Measurements from ENCODE around the gene HNMT. TPM values are rescaled to one million over a fixed set of nuclear protein-coding genes. Genes with fewer than 3 reads are reported as not detected.
A peak's percentile ranks its signal among the peaks of the same experiment; 100 is the strongest.

HNMT gene
- total and polyA plus RNA-seq, 2 of the 13 experiments (the other 11 are each of a cell fraction or from before 2014, with no cell fraction given) = 279 to 309 TPM

GRCh38 chr2:137942833-137943677 is 21.2 kb upstream of the HNMT start (continued):
- TF ChIP-seq ZNF609 (CRISPR knock-in tag; IDR thresholded peaks at IDR 0.05; ENCODE audit: borderline replicate concordance) (peak; percentile 96), MEIS2 (CRISPR knock-in tag; IDR thresholded peaks at IDR 0.05) (peak; percentile 63; the same call in 1 of the 2 replicates), ZSCAN25 (CRISPR knock-in tag; IDR thresholded peaks at IDR 0.05) (peak; percentile 67), ZNF891 (CRISPR knock-in tag; IDR thresholded peaks at IDR 0.05) (no peak), TAF1 (CRISPR knock-in tag; IDR thresholded peaks at IDR 0.05) (peak; percentile 41; the same call in 1 of the 2 replicates), MXD4 (CRISPR knock-in tag; IDR thresholded peaks at IDR 0.05) (0 out of 2 replicates have a peak, but pooled peaks have one; percentile 22), ZNF607 (CRISPR knock-in tag; IDR thresholded peaks at IDR 0.05; ENCODE audit: borderline replicate concordance) (no peak), KLF15 (CRISPR knock-in tag; IDR thresholded peaks at IDR 0.05; ENCODE audit: borderline replicate concordance) (no peak), IKZF5 (CRISPR knock-in tag; IDR thresholded peaks at IDR 0.05) (peak; percentile 83; the same call in 1 of the 2 replicates), POLR2AphosphoS5 (IDR thresholded peaks at IDR 0.05; ENCODE audit: low read depth, low read length) (peak; percentile 61), ZNF567 (CRISPR knock-in tag; IDR thresholded peaks at IDR 0.05; ENCODE audit: borderline replicate concordance) (no peak), NAIF1 (CRISPR knock-in tag; IDR thresholded peaks at IDR 0.05; ENCODE audit: borderline replicate concordance) (peak; percentile 83), ZNF709 (CRISPR knock-in tag; IDR thresholded peaks at IDR 0.05) (0 out of 2 replicates have a peak, but pooled peaks have one; percentile 23), TP53 (CRISPR knock-in tag; conservative IDR thresholded peaks at IDR 0.05) (no peak), SIN3A (IDR thresholded peaks at IDR 0.05; ENCODE audit: borderline replicate concordance, low read depth, low read length) (no peak), ZNF660 (CRISPR knock-in tag; IDR thresholded peaks at IDR 0.05; ENCODE audit: borderline replicate concordance, low read depth) (no peak), CHD4 (IDR thresholded peaks at IDR 0.05; ENCODE audit: borderline replicate concordance, low read length) (peak; percentile 79; the same call in 1 of the 2 replicates), PAWR (CRISPR knock-in tag; IDR thresholded peaks at IDR 0.05; ENCODE audit: borderline replicate concordance) (no peak), ZNF687 (CRISPR knock-in tag; IDR thresholded peaks at IDR 0.05) (no peak)

All from HepG2 (cell line).